Superior temporal gyrus (tissue), 1 donor: Measurements from ENCODE around the gene BID.
A peak's percentile ranks its signal among the peaks of the same experiment; 100 is the strongest.

Experiments used
- DNase-seq: peaks from one replicate; pipeline ENCODE4 v3.0.0-alpha.2; 2016; ENCODE audit errors: extremely low spot score

Gene BID

DNA sequence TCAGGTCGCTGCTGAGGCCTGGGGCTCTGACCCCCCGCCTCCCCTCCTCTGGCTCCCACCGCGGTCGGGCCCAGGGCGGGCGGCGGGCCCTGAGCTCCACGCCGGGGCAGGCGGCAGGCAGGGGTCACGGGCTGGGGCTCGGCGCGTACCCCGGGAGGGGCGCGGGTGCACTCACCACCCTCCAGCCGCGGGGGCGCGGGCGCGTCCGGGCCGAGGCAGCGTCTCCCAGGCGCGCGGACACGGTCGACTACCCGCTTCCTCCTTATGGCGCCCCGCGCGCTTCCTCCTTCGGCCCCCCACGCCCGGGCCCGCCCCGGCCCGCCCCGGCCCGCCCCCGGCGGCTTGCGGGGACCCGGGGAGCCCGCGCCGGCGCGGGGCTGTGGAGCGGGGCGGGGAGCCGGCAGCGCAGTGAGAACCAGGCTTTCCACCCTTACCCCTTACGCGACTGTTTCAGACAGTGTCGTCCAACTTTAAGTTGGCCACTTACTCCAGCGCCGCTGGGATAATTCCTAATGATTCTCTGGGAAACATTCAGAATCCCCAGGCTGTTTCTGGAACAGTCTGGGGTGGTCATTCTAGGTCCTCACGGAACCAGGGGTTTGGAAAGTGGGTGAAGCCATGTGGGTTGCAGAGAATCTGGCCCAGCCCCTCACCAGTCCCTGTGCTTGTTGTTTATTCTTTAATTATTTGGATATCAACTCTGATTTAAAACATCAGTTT lies at the start of gene BID:
Gene BID (minus strand): TSS at position 264 of the 720 bp plus-strand sequence. CDS start 24,353 bp downstream, outside the sequence.
- no peak for DNase-seq

DNA sequence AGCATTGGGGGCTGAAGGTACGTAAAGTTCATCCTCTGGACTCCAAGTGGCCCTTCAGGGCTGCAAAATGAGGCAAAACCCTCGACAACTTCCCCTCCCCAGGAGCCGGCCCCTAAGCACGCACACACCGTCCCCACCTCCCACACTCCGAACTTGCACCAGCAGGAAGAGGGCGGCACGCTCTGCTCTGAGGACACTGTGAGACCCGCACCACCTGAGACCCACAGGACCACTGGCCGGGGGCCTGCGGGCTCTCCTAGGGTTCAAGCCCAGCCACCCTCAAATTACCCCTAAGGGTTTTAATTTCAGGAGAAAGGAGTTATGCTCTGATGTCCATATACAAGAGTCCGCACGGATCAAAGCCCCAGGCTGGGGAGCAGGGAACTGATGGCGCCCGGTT lies 49.7 kb upstream of the BID start:
- no peak for DNase-seq

DNA sequence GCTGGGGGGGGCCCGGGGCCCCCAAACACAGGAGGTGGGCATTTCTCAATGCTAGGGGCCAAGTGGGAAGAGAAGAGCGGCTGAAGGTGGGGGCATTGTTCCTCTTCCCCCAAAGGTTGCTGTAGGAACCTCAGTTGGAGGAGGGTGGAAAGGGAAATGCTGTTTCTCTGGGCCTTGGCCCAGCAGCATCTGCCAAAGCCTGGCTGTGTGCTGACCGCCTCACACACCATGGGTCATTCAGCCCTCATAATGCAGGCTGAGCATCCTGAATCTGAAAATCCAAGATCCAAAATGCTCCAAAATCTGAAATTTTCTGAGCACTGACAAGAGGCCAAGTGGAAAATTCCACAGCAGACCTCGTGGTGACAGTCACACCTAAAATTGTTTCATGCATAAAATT lies 49.0 kb upstream of the BID start:
- DNase-seq, result peak; percentile 16

GRCh38 chr22:17822087-17822486 lies 47.8 kb upstream of the BID start:
- DNase-seq, result no peak

DNA sequence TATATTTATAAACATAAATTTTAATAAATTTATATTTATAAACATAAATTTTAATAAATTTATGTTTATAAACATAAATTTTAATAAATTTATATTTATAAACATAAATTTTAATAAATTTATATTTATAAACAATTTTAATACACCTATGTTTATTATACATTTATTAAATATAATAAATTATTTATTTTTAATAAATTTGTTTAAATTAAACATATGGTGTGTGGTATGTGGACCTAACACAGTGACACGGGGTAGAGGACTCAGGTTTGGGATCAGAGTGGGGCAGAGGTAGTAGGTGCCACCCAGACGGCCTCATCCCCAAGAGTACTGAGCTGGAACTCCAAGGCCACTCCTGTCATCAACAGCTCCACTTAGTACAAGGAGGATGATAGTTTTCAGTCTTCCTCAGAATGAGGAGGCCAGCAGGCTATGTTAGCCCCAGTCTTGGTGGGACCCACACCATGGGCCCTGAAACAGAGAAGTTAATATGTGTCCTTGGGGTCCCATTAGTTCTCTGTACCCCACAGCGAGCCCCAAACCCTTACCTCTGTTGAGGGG lies 46.7 kb upstream of the BID start:
- no peak for DNase-seq

DNA sequence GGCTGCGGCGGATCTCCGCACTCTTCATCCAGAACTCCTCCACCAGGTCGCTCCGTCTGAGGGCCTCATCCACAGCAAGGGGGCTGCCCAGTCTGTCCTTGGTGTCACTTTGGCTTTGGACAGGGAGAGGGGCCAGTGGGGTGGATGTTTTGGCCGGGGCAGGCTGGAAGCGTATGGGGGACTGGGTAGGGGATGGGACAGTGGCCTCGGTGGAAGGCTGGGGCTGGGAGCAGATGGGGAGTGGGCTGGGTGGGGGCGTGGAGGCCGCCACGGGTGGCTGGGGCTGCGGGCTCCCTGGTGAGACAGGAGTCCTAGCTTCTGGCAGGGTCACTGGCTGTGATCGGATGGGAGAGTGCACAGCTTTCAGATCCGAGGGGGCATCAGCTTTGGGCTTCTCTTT lies 44.4 kb upstream of the BID start:
- DNase-seq, result no peak

DNA sequence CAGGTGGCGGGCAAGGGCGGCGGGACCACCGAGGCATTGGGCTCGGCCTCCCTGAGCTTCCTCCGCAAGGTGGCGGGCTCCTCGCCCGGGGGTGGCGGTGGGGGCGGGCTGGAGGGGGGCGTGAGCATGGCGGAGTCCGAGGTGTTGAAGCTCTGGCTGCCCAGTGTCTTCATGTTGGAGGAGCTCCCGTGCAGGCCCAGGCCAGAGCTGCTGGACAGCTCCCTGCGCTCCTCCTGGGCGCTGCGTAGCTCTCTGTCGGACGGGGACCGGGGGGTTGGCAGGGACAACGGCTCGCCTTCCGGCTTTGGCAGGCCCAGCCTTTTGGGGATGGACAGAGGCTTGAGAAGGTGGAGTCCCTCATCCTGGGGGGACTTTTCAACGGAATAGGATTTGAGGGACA lies 43.9 kb upstream of the BID start:
- DNase-seq, result no peak

DNA sequence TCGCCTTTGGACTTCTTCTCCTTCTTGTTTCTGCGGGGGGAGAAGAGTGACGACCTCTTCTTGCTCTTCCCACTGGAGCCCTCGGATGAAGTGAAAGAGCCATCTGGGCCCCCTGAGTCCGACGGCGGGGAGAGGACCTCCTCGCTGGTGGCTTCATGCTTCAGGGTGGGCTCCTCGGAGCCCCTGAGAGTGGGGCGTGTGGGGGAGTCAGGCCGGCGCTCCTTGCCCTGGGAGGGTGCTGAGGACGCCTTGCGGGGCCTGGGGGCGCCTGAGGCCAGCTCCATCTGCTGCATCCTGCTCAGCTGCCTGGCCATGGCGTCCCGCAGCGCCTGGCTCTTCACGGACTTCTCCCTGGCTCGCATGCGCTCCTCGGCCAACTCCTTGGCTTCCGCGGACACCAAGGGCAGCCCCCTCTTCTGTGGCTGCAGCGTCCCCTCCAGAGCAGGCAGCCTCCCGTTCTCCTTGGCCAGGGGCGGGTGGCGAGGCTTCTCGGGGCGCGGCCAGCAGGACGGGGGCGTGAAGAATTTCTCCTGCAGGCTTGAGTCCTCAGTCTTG lies 43.3 kb upstream of the BID start:
- DNase-seq, result no peak

GRCh38 chr22:17817079-17817478 lies 42.8 kb upstream of the BID start:
- no peak for DNase-seq

DNA sequence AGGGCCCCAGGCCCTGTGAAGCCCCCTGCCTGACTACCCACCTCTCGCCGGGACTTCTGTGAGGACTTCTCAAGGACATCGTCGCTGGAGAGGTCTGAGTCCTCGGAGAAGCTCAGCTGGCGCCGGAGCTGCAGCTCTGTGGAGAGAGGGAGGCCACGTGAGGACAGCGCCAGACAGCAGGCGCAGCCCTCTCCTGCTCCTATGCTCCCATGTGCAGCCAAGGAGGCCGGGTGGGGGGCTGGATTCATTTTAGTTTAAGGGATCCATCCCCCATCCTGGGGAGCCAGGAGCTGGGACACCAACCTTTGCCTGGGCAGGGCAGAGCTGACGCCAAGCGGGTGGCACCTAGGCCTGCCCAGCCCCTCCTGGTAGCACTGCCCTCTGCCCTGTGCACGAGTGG lies 42.4 kb upstream of the BID start:
- no peak for DNase-seq

DNA sequence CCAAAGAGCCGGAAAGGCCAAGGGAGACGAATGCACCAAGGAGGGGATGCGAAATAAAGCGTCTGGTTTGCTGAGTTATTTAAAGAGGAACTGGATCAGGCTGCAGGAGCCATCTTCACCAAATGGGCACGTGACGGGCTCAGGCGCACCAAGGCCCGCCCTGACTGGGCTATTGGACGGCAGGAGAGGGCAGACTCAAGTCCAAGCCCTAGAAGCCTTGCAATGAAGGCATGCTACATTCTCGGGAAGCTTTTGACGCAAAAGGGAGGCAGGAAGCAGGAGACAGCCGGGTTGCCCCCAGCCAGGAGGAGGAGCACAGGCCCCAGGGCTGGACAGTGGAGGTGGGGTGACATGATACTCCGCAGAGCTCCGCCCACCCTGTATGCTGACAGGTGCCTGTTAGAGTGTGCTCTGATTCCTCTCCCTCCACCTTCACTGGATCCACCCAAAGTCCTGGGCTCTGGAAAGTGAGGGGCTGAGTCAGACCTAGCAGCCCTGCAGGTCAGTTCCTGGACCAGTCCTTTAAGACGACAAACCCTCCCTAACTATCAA lies 41.5 kb upstream of the BID start:
- DNase-seq, result no peak

GRCh38 chr22:17814830-17815229 lies 40.6 kb upstream of the BID start:
- no peak for DNase-seq

- no peak for DNase-seq
These were observed 39.8 kb upstream of the BID start for GRCh38 chr22:17814084-17814483.

- no peak for DNase-seq
These were observed 36.9 kb upstream of the BID start for GRCh38 chr22:17811119-17811518.

DNA sequence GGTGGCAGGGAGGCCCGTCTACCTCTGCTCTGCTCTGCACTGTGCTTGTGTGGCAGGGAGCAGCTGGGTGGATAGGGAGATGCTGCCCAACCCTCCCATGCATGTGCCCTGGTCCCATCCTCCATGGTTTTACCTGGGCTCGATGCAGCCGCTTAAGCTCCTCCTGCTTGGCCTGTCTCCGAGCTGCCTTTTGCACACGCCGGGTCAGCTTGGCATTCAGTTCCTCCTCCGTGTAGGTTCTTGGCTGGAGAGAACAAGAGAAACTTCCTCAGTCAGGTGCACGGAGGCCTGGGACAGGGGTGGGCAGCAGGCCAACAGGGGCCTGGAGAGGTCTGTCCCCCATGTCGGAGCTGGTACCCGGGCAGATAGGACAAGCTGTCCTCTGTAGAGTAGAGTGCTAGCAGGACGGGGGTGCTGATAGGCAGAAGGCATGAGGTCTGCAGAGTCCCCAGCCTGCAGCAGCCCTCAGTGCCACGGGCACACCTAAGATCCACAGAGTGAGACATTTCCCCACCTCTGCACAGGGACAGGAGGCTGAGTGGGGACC lies 36.4 kb upstream of the BID start:
- DNase-seq, result no peak

DNA sequence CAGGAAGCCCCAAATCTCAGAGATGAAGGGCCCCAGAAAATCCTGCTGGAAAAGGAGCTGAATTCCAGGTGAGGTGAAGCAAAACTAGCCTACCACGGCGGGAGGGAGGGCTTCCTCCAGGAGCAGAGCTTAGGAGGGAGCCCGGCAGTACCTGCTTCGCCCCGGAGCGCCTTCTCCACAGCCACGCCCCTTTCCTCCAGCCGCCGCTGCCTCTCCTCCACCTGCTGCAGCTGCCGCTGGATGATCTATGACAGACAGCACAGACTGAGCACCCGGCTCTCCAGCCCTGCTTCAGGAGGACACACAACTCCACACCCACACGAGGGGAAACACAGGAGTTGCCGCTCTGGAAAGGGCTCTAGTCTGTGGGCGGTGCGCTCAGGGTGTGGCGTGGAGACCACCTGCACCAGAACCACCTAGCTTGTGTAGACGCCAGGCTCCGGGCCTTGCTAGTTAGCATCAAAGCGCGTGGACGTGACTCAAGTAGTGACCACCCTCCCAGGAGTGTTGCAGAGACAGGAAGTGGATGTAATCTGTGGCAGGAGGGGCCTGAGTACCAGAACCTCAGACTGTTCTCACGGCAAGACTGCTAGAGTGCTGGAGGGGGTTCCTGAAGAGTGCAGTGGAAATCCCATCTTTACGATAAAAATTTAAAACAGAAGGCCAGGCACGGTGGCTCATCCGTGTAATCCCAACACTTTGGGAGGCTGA lies 34.6 kb upstream of the BID start:
- DNase-seq, result no peak

DNA sequence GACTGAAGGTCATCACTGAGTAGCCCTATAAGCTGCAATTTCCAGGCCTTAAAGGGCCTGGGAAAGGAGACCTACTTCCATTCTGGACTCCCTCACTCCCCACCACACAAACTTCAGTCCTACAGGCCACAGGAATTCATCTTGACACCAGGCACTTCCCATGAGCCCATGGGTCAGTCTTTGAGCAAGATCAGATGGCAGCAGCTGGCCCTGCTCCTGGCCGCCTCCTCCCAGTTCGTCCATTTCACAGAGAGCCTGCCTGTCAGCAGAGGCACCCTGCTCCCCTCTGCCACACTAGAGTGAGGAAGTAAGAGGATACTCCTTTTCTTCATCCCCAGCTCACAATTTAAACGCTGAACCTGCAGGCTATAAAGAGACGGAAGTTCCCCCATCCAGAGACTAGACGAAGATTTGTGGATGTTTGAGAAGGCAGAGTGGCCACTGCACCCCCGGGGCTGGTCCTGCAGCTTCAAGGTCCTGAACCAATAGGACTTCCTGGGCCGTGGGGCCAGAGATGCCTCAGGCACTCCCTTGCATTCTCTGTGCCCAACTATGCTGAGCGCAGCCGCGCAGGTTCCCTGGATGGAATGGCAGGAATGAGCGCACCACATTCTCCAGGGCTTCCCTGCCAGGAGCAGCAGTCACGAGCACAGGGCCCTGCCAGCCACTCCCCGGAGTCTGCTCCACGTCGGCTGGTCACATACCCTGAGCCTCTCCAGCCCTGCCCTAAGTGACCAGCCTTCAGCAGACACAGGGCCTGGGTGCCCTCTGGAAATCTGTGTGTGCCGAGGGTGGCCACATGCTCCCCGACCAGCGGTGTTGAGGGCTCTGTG lies 33.5 kb upstream of the BID start:
- DNase-seq, result no peak

GRCh38 chr22:17807086-17807485 lies 32.8 kb upstream of the BID start:
- no peak for DNase-seq

DNA sequence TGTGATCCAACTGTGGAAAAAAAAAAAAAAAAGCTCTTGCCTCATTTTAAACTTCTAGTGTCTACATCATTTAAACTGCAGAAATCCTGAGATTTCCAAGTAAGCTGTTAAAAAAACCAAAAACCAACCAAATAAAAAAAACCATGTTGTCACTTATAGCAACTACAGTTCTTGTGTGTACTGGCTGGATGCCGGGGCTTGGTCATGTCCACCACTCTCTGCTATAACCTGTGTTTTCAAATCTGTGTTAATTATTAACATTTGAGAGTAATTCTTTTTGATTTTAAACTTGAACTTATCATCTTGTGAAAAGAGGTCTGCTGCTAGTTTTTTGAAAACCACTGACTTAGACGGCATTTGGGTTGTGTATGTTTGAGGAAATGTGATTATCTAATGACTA lies 32.2 kb upstream of the BID start:
- DNase-seq, result no peak

DNA sequence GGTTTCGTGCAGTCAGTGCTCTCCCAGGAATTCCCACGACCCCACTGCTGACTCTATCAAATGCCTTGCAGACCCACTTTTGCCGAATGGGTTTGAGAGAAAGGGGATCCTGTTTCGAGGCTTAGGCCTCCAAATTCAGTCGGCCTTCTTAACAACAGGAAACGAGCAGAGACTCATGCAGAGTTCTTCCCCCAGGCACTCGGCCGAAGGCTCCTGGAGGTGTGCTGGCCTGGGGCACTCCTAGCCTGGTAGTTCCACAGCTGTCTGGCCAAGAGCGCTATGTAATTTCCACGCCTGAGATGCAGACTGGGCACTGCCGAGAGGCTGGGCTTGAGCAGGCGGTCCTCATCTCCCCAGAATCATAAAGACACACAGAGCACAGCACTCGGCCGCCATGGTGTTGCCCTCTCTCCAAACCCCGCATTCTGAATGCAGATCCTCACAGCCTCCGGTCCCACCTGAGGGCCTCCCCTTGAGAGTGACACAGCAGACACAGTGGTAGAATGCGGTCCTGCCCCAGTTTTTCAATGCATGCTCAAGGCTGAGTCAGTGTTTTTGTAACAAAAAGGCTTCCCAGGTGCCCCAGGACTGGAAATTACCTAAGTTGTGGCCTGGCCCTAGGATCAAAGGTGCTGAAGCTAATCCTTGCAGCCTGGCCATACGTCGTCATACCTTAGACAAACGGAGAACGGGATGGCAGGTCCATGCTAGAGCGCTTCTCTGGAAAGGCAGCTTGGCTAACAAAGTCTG lies 30.2 kb upstream of the BID start:
- DNase-seq, result no peak
